HG03520 (cell line): ENCODE results near the gene CTSW.
"Not testable (repeated sequence)": the region's sequence is repeated elsewhere in the genome, so short reads cannot be mapped to it uniquely, and the experiment has no call there.

ENCODE experiments used
- ATAC-seq: cut with Tn5 transposase; IDR thresholded peaks from one replicate; pipeline ENCODE4 v1.9.1; 2021; ENCODE audit warnings: mild to moderate bottlenecking, moderate library complexity; ENCODE audit not compliant: unreplicated experiment

Gene CTSW

GRCh38 chr11:65879617-65880016 is at the start of gene CTSW:
TSS of gene CTSW (plus strand) at chr11:65879837. CDS start at chr11:65879855, 18 bp downstream.
- no peak for ATAC-seq

GRCh38 chr11:65832231-65832630 is 47.4 kb upstream of the CTSW start:
- not testable (repeated sequence) for ATAC-seq

GRCh38 chr11:65833297-65834030 is 46.2 kb upstream of the CTSW start, which contains the start of gene SNX32:
TSS of gene SNX32 (plus strand) at chr11:65833963. CDS start at chr11:65834066, 103 bp downstream.
- ATAC-seq, result peak; percentile 85

- ATAC-seq, result no peak
Measured at GRCh38 chr11:65834202-65834601, 45.4 kb upstream of the CTSW start.

- ATAC-seq, result no peak
Measured at GRCh38 chr11:65842144-65842543, 37.5 kb upstream of the CTSW start.

GRCh38 chr11:65843811-65844210 is 35.8 kb upstream of the CTSW start:
- ATAC-seq, result no peak

GRCh38 chr11:65844231-65844872 is 35.3 kb upstream of the CTSW start:
- ATAC-seq, result no peak

- ATAC-seq, result no peak
Measured at GRCh38 chr11:65847746-65848145, 31.9 kb upstream of the CTSW start.

- not testable (repeated sequence) for ATAC-seq
Measured at GRCh38 chr11:65848693-65849092, 30.9 kb upstream of the CTSW start.

GRCh38 chr11:65849366-65849765 is 30.3 kb upstream of the CTSW start:
- ATAC-seq, result no peak

- no peak for ATAC-seq
Measured at GRCh38 chr11:65849771-65850216, 29.8 kb upstream of the CTSW start.

GRCh38 chr11:65850217-65851082 is 29.2 kb upstream of the CTSW start:
- no peak for ATAC-seq

- no peak for ATAC-seq
Measured at GRCh38 chr11:65851083-65851579, 28.5 kb upstream of the CTSW start.

- ATAC-seq, result no peak
Measured at GRCh38 chr11:65851811-65852507, 27.7 kb upstream of the CTSW start.

GRCh38 chr11:65852508-65853245 is 27.0 kb upstream of the CTSW start:
- no peak for ATAC-seq

- no peak for ATAC-seq
Measured at GRCh38 chr11:65853246-65853979, 26.2 kb upstream of the CTSW start.

GRCh38 chr11:65854161-65854592 is 25.5 kb upstream of the CTSW start:
- no peak for ATAC-seq

- no peak for ATAC-seq
Measured at GRCh38 chr11:65854852-65855837, 24.5 kb upstream of the CTSW start.
